Frontal cortex (tissue), 4 donors: ENCODE data around the gene TFAP2E. TPM values are rescaled to one million over a fixed set of nuclear protein-coding genes. Genes with fewer than 3 reads are reported as not detected.

ENCODE experiments used
- DNase-seq, 2 donors: peaks; one replicate each; pipeline ENCODE4 v3.0.0; 2012; ENCODE audit warnings: low spot score in 2 of 2
- FAIRE-seq: peaks from 2 replicates; lab custom pipeline; 2012; peaks lifted over from hg19 to GRCh38; lab: Jason Lieb, UNC
- total RNA-seq: library from RNA; depleted of rRNA; stranded (reverse); fragments of >200 nt; gene quantifications from one replicate; pipeline ENCODE4 v1.2.3, GENCODE V29; 2014
- donor health status: control.
- donor health status: control.
- donor health status: control.

The TFAP2E gene
- under 0.01 TPM for total RNA-seq

- DNase-seq (peak; percentile 73 to 81), FAIRE-seq (no peak)
Observed at GRCh38 chr1:35573198-35574124, at the start of gene TFAP2E. TFAP2E (plus strand) TSS chr1:35573314; CDS start chr1:35573578, 264 bp downstream.

- DNase-seq = no peak
- no peak for FAIRE-seq
Observed at GRCh38 chr1:35524106-35524505, 49.0 kb upstream of the TFAP2E start.

- DNase-seq = no peak
Observed at GRCh38 chr1:35530168-35530567, 42.9 kb upstream of the TFAP2E start.

GRCh38 chr1:35530946-35531345 lies 42.2 kb upstream of the TFAP2E start:
- no peak for DNase-seq
- FAIRE-seq = no peak

More at GRCh38 chr1:35530168-35530567, 42.9 kb upstream of the TFAP2E start:
- no peak for FAIRE-seq

GRCh38 chr1:35531368-35531767 lies 41.7 kb upstream of the TFAP2E start:
- no peak for DNase-seq
- FAIRE-seq = no peak

- DNase-seq (no peak), FAIRE-seq (no peak)
Observed at GRCh38 chr1:35532497-35533223, 40.5 kb upstream of the TFAP2E start.

- no peak for FAIRE-seq
- no peak for DNase-seq
Observed at GRCh38 chr1:35533586-35533985, 39.5 kb upstream of the TFAP2E start.

GRCh38 chr1:35535243-35535642 lies 37.9 kb upstream of the TFAP2E start:
- FAIRE-seq = no peak
- DNase-seq = no peak

- FAIRE-seq = no peak
- DNase-seq = no peak
Observed at GRCh38 chr1:35536556-35537162, 36.5 kb upstream of the TFAP2E start.

- DNase-seq (no peak), FAIRE-seq (no peak)
Observed at GRCh38 chr1:35537806-35538205, 35.3 kb upstream of the TFAP2E start.

- no peak for DNase-seq
- no peak for FAIRE-seq
Observed at GRCh38 chr1:35539073-35539823, 33.9 kb upstream of the TFAP2E start.

GRCh38 chr1:35539824-35540261 lies 33.3 kb upstream of the TFAP2E start:
- FAIRE-seq (no peak), DNase-seq (no peak)

GRCh38 chr1:35544976-35545375 lies 28.1 kb upstream of the TFAP2E start:
- DNase-seq = peak in 1 of 2 donors; percentile 32

GRCh38 chr1:35546614-35547013 lies 26.5 kb upstream of the TFAP2E start:
- no peak for DNase-seq

More at GRCh38 chr1:35544976-35545375, 28.1 kb upstream of the TFAP2E start:
- no peak for FAIRE-seq

GRCh38 chr1:35553851-35554250 lies 19.3 kb upstream of the TFAP2E start:
- no peak for DNase-seq
- no peak for FAIRE-seq

More at GRCh38 chr1:35546614-35547013, 26.5 kb upstream of the TFAP2E start:
- no peak for FAIRE-seq

- no peak for DNase-seq
- FAIRE-seq = no peak
Observed at GRCh38 chr1:35554266-35555211, 18.6 kb upstream of the TFAP2E start.

- FAIRE-seq (no peak), DNase-seq (no peak)
Observed at GRCh38 chr1:35555212-35555584, 17.9 kb upstream of the TFAP2E start.

- FAIRE-seq (no peak), DNase-seq (no peak)
Observed at GRCh38 chr1:35555601-35556477, 17.3 kb upstream of the TFAP2E start.
